Body of pancreas (tissue), 4 donors: ENCODE results near the gene LIN9. TPM values are rescaled to one million over a fixed set of nuclear protein-coding genes. Genes with fewer than 3 reads are reported as not detected.
A peak's percentile ranks its signal among the peaks of the same experiment; 100 is the strongest.
"Not testable (repeated sequence)": the region's sequence is repeated elsewhere in the genome, so short reads cannot be mapped to it uniquely, and the experiment has no call there.

Experiments used
- ATAC-seq: fragments of 150-250 bp; one replicate; pipeline ENCODE4 v1.9.1; 2016
- DNase-seq, 4 donors: peaks; one replicate each; pipeline ENCODE4 v3.0.0-alpha.2; 2019
- H3K27ac ChIP-seq, 4 donors: fragments of 200-600 bp; sonication (generic); 1 replicate in 3 of 4; 2 replicates in 1 of 4; pipeline versions ENCODE4 v1.5.1 to v1.6.1; 2016 to 2019; ENCODE audit warnings: mild to moderate bottlenecking in 1 of 4, mixed read lengths in 1 of 4, moderate library complexity in 1 of 4
- H3K27me3 ChIP-seq, 2 donors: fragments of 200-600 bp; sonication (generic); one replicate each; pipeline ENCODE4 v1.6.0; 2016; ENCODE audit warnings: mild to moderate bottlenecking in 1 of 2
- H3K36me3 ChIP-seq, 2 donors: fragments of 200-600 bp; sonication (generic); replicated peaks in 1 of 2; 2 replicates each; pipeline ENCODE4 v1.5.1; 2016; ENCODE audit warnings: low read depth in 2 of 2; ENCODE audit not compliant: insufficient read depth in 1 of 2
- H3K4me1 ChIP-seq: fragments of 200-600 bp; sonication (generic); one replicate; pipeline ENCODE4 v1.6.0; 2016
- H3K4me3 ChIP-seq, 2 donors: fragments of 200-600 bp; sonication (generic); 1 replicate in 1 of 2; 2 replicates in 1 of 2; pipeline ENCODE4 v1.5.1; 2016 to 2019
- H3K9me3 ChIP-seq, 3 donors: fragments of 200-600 bp; sonication (generic); 1 replicate in 2 of 3; 2 replicates in 1 of 3; pipeline ENCODE4 v1.5.1; 2016
- POLR2A ChIP-seq, 3 donors: fragments of 450-650 bp; IDR thresholded peaks; one replicate each; pipeline ENCODE4 v1.6.1; 2016; ENCODE audit warnings: antibody characterized with exemption in 3 of 3, mild to moderate bottlenecking in 2 of 3
- WGBS, 2 donors: methylation state at CpG; one replicate each; pipeline ENCODE4 v1.1.5; 2017; 5-methylcytosine and 5-hydroxymethylcytosine counted together
- intact Hi-C: fragments of 100-400 bp; cut with DNase I; formaldehyde crosslinking; loops from one replicate; pipeline ENCODE4 v1.15.1; 2023
- total RNA-seq, 2 donors: library from RNA; depleted of rRNA; stranded (reverse); fragments of >200 nt; gene quantifications; one replicate each; pipeline ENCODE4 v1.1.0, GENCODE V29; 2016
- TF ChIP-seq, protein P1 (sequence below), 7 experiments: fragments of 450-650 bp in 4 of 7; fragments of 200-600 bp in 3 of 7; sonication (generic) in 3 of 7; IDR thresholded peaks; one replicate each; pipeline ENCODE4 v1.5.1; 2016 to 2019; ENCODE audit warnings: antibody characterized with exemption in 7 of 7

Gene LIN9
- total RNA-seq, 2 donors from 2014 or later: 0.52 to 2.3 TPM

DNA sequence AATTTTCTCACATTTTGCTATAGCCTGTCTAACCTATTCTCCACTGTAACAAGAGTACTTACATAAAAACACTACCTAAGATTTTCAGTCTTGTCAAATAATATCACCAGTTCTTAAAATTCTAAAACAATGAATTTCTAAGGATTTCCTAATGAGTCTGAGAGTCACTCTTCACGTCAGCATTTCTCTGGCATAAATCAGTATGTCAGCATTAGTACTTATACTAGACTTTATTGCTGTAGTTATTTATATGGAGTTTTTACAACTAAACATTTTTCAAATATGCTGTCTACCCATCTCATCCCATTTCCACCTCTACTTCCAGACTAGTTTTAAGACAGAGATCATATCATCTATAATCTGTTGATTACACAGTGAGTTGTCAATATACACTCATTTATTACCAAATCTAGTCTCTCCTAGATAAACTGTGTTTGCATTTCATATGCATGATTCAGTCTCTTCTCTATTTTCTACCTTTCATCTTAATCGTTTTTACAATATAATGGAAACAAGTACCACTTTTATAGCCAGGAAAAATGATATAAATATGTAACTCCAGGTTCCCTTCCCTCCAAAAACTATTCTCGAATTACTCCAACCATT lies 32.8 kb downstream of the LIN9 start:
- DNase-seq (no peak), ATAC-seq (no peak)
- no peaks in the 10 kb centered on the region for H3K9me3 ChIP-seq
- H3K36me3 ChIP-seq: no peaks in the 10 kb centered on the region
- intact Hi-C loops: no loop called here
- no peak overlapping the region for H3K27ac ChIP-seq
- H3K4me1 ChIP-seq: peaks cover 11% of the 10 kb centered on the region
- TF ChIP-seq POLR2A (IDR thresholded peaks at IDR 0.05): no peak
- TF ChIP-seq, protein P1, sequence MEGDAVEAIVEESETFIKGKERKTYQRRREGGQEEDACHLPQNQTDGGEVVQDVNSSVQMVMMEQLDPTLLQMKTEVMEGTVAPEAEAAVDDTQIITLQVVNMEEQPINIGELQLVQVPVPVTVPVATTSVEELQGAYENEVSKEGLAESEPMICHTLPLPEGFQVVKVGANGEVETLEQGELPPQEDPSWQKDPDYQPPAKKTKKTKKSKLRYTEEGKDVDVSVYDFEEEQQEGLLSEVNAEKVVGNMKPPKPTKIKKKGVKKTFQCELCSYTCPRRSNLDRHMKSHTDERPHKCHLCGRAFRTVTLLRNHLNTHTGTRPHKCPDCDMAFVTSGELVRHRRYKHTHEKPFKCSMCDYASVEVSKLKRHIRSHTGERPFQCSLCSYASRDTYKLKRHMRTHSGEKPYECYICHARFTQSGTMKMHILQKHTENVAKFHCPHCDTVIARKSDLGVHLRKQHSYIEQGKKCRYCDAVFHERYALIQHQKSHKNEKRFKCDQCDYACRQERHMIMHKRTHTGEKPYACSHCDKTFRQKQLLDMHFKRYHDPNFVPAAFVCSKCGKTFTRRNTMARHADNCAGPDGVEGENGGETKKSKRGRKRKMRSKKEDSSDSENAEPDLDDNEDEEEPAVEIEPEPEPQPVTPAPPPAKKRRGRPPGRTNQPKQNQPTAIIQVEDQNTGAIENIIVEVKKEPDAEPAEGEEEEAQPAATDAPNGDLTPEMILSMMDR (IDR thresholded peaks at IDR 0.05): no peak
- 81 to 83% methylated on average over 3 of the region's 3 CpGs for WGBS, 2 donors
- H3K27me3 ChIP-seq: no peaks in the 10 kb centered on the region
- no peak overlapping the region for H3K4me3 ChIP-seq

GRCh38 chr1:226274138-226274537 lies 34.8 kb downstream of the LIN9 start:
- intact Hi-C loops: no loop called here
- H3K9me3 ChIP-seq: no peaks in the 10 kb centered on the region
- DNase-seq: peak in 2 of 4 donors; percentile 23 to 36
- WGBS, 2 donors: 28 to 31% methylated on average over 1 of the region's 1 CpG
- ATAC-seq: peak; percentile 65
- H3K27ac ChIP-seq: no peak overlapping the region
- H3K36me3 ChIP-seq: no peaks in the 10 kb centered on the region
- H3K4me1 ChIP-seq: peaks cover 14% of the 10 kb centered on the region
- H3K27me3 ChIP-seq: no peaks in the 10 kb centered on the region
- TF ChIP-seq, protein P1 (IDR thresholded peaks at IDR 0.05): no peak
- TF ChIP-seq POLR2A (IDR thresholded peaks at IDR 0.05): no peak
- H3K4me3 ChIP-seq: no peak overlapping the region

- not testable (repeated sequence) for ATAC-seq
Measured at GRCh38 chr1:226272233-226272902, 36.6 kb downstream of the LIN9 start.

GRCh38 chr1:226268421-226269124 lies 40.4 kb downstream of the LIN9 start:
- no peaks in the 10 kb centered on the region for H3K27me3 ChIP-seq
- peak overlapping the region in 1 of 4 donors; percentile 8 for H3K27ac ChIP-seq
- H3K4me3 ChIP-seq: no peak overlapping the region
- H3K4me1 ChIP-seq: peaks cover 12% of the 10 kb centered on the region
- ATAC-seq: peak; percentile 80
- H3K9me3 ChIP-seq: no peaks in the 10 kb centered on the region
- no peak for TF ChIP-seq POLR2A (IDR thresholded peaks at IDR 0.05)
- TF ChIP-seq, protein P1 (IDR thresholded peaks at IDR 0.05): no peak
- WGBS, 2 donors: 32 to 34% methylated on average over 3 of the region's 3 CpGs
- intact Hi-C loops: no loop called here
- H3K36me3 ChIP-seq: no peaks in the 10 kb centered on the region
- DNase-seq: peak; percentile 15 to 40 (median 29)

More at GRCh38 chr1:226272233-226272902, 36.6 kb downstream of the LIN9 start:
- H3K27ac ChIP-seq, H3K27me3 ChIP-seq, H3K9me3 ChIP-seq, H3K36me3 ChIP-seq, DNase-seq, H3K4me3 ChIP-seq, intact Hi-C loops: not testable (repeated sequence)
- H3K4me1 ChIP-seq: peaks cover 23% of the 10 kb centered on the region
- 67 to 69% methylated on average over 8 of the region's 8 CpGs for WGBS, 2 donors

GRCh38 chr1:226261818-226262217 lies 47.1 kb downstream of the LIN9 start:
- Histone ChIP-seq H3K9me3 (no peaks in the 10 kb centered on the region), H3K36me3 (no peaks in the 10 kb centered on the region), H3K4me3 (no peak overlapping the region), H3K4me1 (no peaks in the 10 kb centered on the region), H3K27ac (no peak overlapping the region), H3K27me3 (no peaks in the 10 kb centered on the region)
- intact Hi-C loops: no loop called here
- WGBS, 2 donors: 100% methylated on average over 1 of the region's 1 CpG
- no peak for DNase-seq
- ATAC-seq: no peak
- no peak for TF ChIP-seq POLR2A (IDR thresholded peaks at IDR 0.05)
- TF ChIP-seq, protein P1 (IDR thresholded peaks at IDR 0.05): no peak
